Thoracic aorta (tissue), 2 donors: Measurements from ENCODE around the gene ITPKC. TPM values are rescaled to one million over a fixed set of nuclear protein-coding genes. Genes with fewer than 3 reads are reported as not detected.

ENCODE experiments used
- ATAC-seq: fragments of 150-250 bp; one replicate; pipeline ENCODE4 v1.8.0; 2017; ENCODE audit warnings: low read depth; ENCODE audit not compliant: insufficient number of reproducible peaks, low FRiP score
- DNase-seq: peaks from one replicate; pipeline ENCODE4 v3.0.0-alpha.2; 2020; ENCODE audit warnings: low spot score
- H3K27ac ChIP-seq, 2 donors: fragments of 200-600 bp; sonication (generic); 1 replicate in 1 of 2; 2 replicates in 1 of 2; pipeline ENCODE4 v1.5.1; 2016; ENCODE audit warnings: mild to moderate bottlenecking in 2 of 2, moderate library complexity in 2 of 2
- H3K27me3 ChIP-seq: fragments of 200-600 bp; sonication (generic); replicated peaks from 2 replicates; pipeline ENCODE4 v1.6.0; 2016; ENCODE audit warnings: mild to moderate bottlenecking; ENCODE audit not compliant: insufficient read depth
- H3K36me3 ChIP-seq: fragments of 200-600 bp; sonication (generic); one replicate; pipeline ENCODE4 v1.5.1; 2016
- H3K4me1 ChIP-seq, 2 donors: fragments of 200-600 bp; sonication (generic); 1 replicate in 1 of 2; 2 replicates in 1 of 2; pipeline versions ENCODE4 v1.5.1 to v1.6.0; 2016; ENCODE audit warnings: low read depth in 2 of 2, mild to moderate bottlenecking in 1 of 2; ENCODE audit not compliant: control insufficient read depth in 1 of 2
- H3K4me3 ChIP-seq: fragments of 200-600 bp; sonication (generic); 2 replicates; pipeline ENCODE4 v1.5.1; 2016; ENCODE audit warnings: mild to moderate bottlenecking
- H3K9me3 ChIP-seq: fragments of 200-600 bp; sonication (generic); 2 replicates; pipeline ENCODE4 v1.5.1; 2016
- total RNA-seq, 2 donors: library from RNA; depleted of rRNA; stranded (reverse); fragments of >200 nt; gene quantifications; one replicate each; pipeline versions ENCODE4 v1.1.0 to v1.2.3, GENCODE V29; 2016
- TF ChIP-seq, protein P1 (sequence below): fragments of 200-600 bp; sonication (generic); IDR thresholded peaks from one replicate; pipeline ENCODE4 v1.5.1; 2019; ENCODE audit warnings: antibody characterized with exemption

Gene ITPKC
- total RNA-seq, 2 donors from 2014 or later, result 45.4 to 79.4 TPM

DNA sequence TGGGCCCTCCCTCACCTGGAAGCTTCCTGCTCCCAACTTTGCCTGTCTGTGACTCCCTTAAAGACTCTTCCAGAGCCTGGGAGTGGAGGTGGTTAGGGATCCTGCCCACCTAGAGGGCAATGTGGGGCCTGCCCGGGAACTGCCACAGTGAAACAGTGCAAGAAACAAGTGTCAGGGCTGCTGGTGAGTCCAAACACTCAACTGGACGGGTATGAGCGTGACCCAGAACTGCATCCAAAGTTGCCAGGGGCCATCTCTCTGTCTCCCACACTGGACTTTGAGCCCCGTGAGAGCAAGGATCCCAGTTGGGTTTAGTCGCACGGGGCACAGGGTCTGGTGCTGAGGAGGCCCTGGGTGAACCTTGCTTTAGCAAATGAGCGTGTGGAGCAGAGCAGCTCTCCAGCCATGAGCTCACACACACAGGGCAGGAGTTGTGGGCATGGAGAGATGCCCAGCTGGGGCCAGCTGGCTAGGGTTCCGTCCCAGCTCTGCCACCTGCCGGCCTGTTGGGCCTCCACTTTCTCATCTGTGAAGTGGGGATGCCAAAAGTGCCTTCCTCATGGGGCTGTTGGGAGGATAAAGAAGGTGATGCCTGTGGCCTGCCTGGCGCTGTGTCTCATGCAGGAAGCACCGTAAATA, 23.6 kb upstream of the ITPKC start:
- TF ChIP-seq, protein P1, sequence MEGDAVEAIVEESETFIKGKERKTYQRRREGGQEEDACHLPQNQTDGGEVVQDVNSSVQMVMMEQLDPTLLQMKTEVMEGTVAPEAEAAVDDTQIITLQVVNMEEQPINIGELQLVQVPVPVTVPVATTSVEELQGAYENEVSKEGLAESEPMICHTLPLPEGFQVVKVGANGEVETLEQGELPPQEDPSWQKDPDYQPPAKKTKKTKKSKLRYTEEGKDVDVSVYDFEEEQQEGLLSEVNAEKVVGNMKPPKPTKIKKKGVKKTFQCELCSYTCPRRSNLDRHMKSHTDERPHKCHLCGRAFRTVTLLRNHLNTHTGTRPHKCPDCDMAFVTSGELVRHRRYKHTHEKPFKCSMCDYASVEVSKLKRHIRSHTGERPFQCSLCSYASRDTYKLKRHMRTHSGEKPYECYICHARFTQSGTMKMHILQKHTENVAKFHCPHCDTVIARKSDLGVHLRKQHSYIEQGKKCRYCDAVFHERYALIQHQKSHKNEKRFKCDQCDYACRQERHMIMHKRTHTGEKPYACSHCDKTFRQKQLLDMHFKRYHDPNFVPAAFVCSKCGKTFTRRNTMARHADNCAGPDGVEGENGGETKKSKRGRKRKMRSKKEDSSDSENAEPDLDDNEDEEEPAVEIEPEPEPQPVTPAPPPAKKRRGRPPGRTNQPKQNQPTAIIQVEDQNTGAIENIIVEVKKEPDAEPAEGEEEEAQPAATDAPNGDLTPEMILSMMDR, result no peak
- ATAC-seq, result no peak
- no peaks in the 10 kb centered on the region for H3K9me3 ChIP-seq
- no peak overlapping the region for H3K27ac ChIP-seq
- peaks cover 3 to 18% of the 10 kb centered on the region in 2 donors for H3K4me1 ChIP-seq
- H3K36me3 ChIP-seq, result peaks cover 8% of the 10 kb centered on the region
- H3K27me3 ChIP-seq, result no peaks in the 10 kb centered on the region
- DNase-seq, result no peak
- H3K4me3 ChIP-seq, result no peak overlapping the region

DNA sequence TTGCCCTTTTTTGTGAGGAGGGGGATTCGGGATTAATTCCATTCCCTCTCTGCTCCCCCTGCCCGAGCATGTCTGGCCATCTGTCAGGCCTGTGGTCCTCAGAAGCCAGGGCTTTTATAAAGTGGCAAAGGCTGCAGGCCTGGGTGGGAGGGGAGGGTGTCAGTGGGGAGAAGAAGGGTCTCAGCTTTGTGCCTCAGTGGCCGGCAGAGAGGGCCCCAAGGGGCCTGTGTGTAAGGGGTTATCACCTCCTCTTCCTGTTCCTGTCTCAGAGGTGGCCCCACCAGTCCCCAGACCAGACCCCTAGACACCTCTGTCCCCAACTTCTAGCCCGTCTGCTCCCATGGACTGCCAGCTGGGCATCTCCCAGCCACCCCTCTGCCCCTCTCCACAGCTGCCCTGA, 23.0 kb upstream of the ITPKC start:
- Histone ChIP-seq H3K4me1 (peaks cover 0 to 12% of the 10 kb centered on the region in 2 donors), H3K36me3 (peaks cover 8% of the 10 kb centered on the region), H3K27ac (no peak overlapping the region), H3K4me3 (no peak overlapping the region), H3K27me3 (no peaks in the 10 kb centered on the region), H3K9me3 (no peaks in the 10 kb centered on the region)
- no peak for DNase-seq
- ATAC-seq, result no peak
- TF ChIP-seq, protein P1, result no peak

DNA sequence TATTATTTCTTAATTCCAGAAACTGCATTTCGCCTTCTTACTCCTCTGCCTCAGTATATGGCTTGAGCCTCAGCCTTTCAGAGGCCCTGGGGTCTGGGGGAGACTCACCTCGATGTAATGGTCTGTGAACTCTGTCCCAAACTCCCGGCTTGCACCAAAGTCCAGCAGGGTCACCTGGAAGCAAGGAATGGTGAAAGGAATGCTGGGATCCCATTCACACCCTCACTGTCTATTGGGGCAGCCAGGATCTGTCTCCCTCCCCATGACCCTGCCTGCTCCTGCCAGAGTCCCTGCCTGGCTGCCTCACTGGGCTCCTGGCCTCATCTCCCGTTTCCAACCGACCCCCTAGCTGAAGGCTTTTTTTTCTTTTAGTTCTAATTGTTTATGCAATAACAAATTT, 21.0 kb upstream of the ITPKC start:
- peaks cover 18% of the 10 kb centered on the region for H3K36me3 ChIP-seq
- no peak overlapping the region for H3K27ac ChIP-seq
- H3K9me3 ChIP-seq, result no peaks in the 10 kb centered on the region
- TF ChIP-seq, protein P1, result no peak
- DNase-seq (no peak), ATAC-seq (no peak)
- H3K27me3 ChIP-seq, result no peaks in the 10 kb centered on the region
- peaks cover 0 to 9% of the 10 kb centered on the region in 2 donors for H3K4me1 ChIP-seq
- H3K4me3 ChIP-seq, result no peak overlapping the region

DNA sequence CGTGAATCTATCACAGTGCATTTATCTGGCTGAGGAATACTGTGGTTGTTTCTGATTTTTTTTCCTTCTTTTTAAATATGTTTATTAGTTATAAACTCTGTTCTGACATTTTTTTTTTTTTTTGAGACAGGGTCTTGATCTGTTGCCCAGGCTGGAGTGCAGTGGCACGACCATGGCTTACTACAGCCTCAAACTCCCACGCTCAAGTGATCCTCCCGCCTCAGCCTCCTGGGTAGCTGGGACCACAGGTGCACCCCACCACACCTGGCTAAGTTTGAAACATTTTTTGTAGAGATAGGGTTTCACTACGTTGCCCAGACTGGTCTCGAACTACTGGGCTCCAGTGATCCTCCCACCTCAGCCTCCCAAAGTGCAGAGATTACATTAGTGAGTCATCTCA, 19.9 kb upstream of the ITPKC start:
- no peaks in the 10 kb centered on the region for H3K9me3 ChIP-seq
- no peak overlapping the region for H3K4me3 ChIP-seq
- TF ChIP-seq, protein P1, result no peak
- no peaks in the 10 kb centered on the region for H3K4me1 ChIP-seq
- no peak overlapping the region for H3K27ac ChIP-seq
- DNase-seq, result no peak
- H3K27me3 ChIP-seq, result no peaks in the 10 kb centered on the region
- peaks cover 25% of the 10 kb centered on the region for H3K36me3 ChIP-seq
- no peak for ATAC-seq

DNA sequence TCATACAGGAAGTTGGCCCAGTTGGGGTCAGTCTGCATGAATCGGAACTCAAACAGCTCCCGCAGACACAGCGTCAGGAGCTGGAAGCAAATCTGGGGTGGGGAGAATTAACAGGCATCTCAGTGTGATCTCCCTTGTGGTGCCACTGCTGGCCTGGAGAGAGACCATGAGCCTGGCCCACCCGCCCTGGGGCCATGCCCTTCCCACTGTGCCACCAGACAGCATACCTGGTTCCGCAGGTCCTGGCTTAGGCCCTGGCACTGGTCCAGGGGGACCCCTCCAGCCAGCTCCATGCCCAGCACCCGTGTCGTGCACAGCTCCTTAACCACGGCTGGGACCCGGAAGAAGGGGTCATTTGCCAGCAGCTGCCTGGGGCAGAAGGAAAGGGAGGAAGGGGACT, 16.8 kb upstream of the ITPKC start:
- Histone ChIP-seq H3K36me3 (peaks cover 43% of the 10 kb centered on the region), H3K9me3 (no peaks in the 10 kb centered on the region), H3K27ac (no peak overlapping the region), H3K27me3 (no peaks in the 10 kb centered on the region), H3K4me1 (no peaks in the 10 kb centered on the region), H3K4me3 (no peak overlapping the region)
- TF ChIP-seq, protein P1, result no peak
- DNase-seq (no peak), ATAC-seq (no peak)
